ENCODE data around the gene SLC26A8.

GRCh38 chr6:35942355-35942754 lies 82.1 kb downstream of the SLC26A8 start:
- TF ChIP-seq CTCF (IDR thresholded peaks at IDR 0.05) (no peak), POLR2A (IDR thresholded peaks at IDR 0.05) (no peak)
